DOHH2 (cell line): ENCODE data around the gene BARX1.

Experiments used
- H3F3A ChIP-seq: fragments of 200-600 bp; sonication (generic), shearing (Covaris generic); 2 replicates; pipeline ENCODE4 v1.6.0; 2016; ENCODE audit warnings: antibody characterized with exemption, mild to moderate bottlenecking; ENCODE audit not compliant: control insufficient read depth, insufficient read depth
- H3K27ac ChIP-seq: fragments of 200-600 bp; sonication (generic); 2 replicates; pipeline ENCODE4 v1.5.1; 2014; ENCODE audit warnings: low read depth, mild to moderate bottlenecking, low read length, moderate library complexity
- H3K27me3 ChIP-seq: fragments of 200-600 bp; sonication (generic); 2 replicates; pipeline ENCODE4 v1.6.1; 2014; ENCODE audit warnings: mild to moderate bottlenecking, low read length, mixed read lengths; ENCODE audit not compliant: control insufficient read depth
- H3K36me3 ChIP-seq: fragments of 200-600 bp; sonication (generic); 2 replicates; pipeline ENCODE4 v1.6.1; 2014; ENCODE audit warnings: mild to moderate bottlenecking, low read length, moderate library complexity, mixed read lengths; ENCODE audit not compliant: control insufficient read depth
- H3K4me1 ChIP-seq: fragments of 200-600 bp; sonication (generic); 2 replicates; pipeline ENCODE4 v1.6.1; 2014; ENCODE audit warnings: mild to moderate bottlenecking, low read length, mixed read lengths; ENCODE audit not compliant: control insufficient read depth
- H3K4me2 ChIP-seq: fragments of 200-600 bp; sonication (generic); 2 replicates; pipeline ENCODE4 v1.6.0; 2014; ENCODE audit warnings: mild to moderate bottlenecking, low read length, moderate library complexity
- H3K4me3 ChIP-seq: fragments of 200-600 bp; sonication (generic); 2 replicates; pipeline ENCODE4 v1.5.1; 2014; ENCODE audit warnings: mild to moderate bottlenecking, low read length, mixed read lengths
- H3K79me2 ChIP-seq: fragments of 200-600 bp; sonication (generic); 2 replicates; pipeline ENCODE4 v1.6.1; 2014; ENCODE audit warnings: mild to moderate bottlenecking, low read length, mixed read lengths; ENCODE audit not compliant: control insufficient read depth
- H3K9me2 ChIP-seq: fragments of 200-600 bp; sonication (generic); replicated peaks from 2 replicates; pipeline ENCODE4 v1.6.1; 2014; ENCODE audit warnings: mild to moderate bottlenecking, low read length, mixed read lengths; ENCODE audit not compliant: control insufficient read depth
- H3K9me3 ChIP-seq: fragments of 200-600 bp; sonication (generic); 2 replicates; pipeline ENCODE4 v1.6.1; 2014; ENCODE audit warnings: antibody characterized with exemption, low read length, mixed read lengths; ENCODE audit not compliant: control insufficient read depth, insufficient read depth
- H4K20me1 ChIP-seq: fragments of 200-600 bp; sonication (generic); 2 replicates; pipeline ENCODE4 v1.6.0; 2014; ENCODE audit warnings: low read depth, mild to moderate bottlenecking, antibody characterized with exemption, low read length, moderate library complexity; ENCODE audit not compliant: control insufficient read depth, insufficient read depth
- EZH2phosphoT487 ChIP-seq: fragments of 200-600 bp; sonication (generic); IDR thresholded peaks from 2 replicates; pipeline ENCODE4 v1.6.1; 2017; ENCODE audit warnings: borderline replicate concordance, mild to moderate bottlenecking, antibody characterized with exemption, low read length, moderate library complexity, mixed read lengths
- TF ChIP-seq, protein P1 (sequence below): fragments of 200-600 bp; sonication (generic); IDR thresholded peaks from one replicate; pipeline ENCODE4 v1.5.1; 2014; ENCODE audit warnings: antibody characterized with exemption, mild to moderate bottlenecking, low read depth, low read length; ENCODE audit not compliant: poor library complexity, severe bottlenecking

BARX1 gene

DNA sequence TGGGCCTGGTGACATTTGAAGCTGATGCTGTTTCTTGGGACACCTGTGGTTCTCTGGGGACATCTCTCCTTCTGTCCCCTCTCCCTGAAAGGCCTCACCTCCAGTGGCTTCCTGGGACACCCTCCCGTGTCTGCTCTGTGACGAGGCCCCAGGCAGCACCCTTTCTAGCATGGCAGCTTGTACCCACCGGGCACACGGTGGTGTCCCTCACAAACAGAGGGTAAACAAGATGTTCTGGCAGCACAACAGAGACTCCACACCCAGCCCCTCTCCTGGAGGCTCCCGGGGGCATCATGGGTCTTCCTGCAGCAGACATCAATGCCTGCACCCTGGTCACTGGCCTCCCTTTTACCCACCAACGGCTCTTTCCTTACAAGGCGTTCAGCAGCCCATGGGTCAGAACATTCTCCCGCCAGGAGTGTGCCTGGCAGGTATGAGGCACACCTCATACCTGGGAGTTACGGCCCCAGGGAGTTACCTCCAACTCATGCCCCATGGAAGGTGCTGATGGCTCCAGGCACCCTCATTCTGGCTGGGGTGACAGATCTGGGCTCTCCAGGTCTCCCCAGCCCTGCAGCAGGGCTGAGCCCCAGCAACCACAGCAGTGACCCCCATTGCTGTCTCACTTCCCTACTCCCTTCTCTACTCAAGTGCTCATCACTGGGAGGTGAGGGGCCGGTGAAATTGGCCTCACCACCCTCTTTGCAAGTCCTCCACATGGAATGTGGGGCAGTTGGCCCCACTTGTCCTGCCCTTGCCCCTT is 51.1 kb downstream of the BARX1 start:
- no peak overlapping the region for H3K4me2 ChIP-seq
- no peak overlapping the region for H3K4me3 ChIP-seq
- no peak for TF ChIP-seq EZH2phosphoT487
- TF ChIP-seq, protein P1, sequence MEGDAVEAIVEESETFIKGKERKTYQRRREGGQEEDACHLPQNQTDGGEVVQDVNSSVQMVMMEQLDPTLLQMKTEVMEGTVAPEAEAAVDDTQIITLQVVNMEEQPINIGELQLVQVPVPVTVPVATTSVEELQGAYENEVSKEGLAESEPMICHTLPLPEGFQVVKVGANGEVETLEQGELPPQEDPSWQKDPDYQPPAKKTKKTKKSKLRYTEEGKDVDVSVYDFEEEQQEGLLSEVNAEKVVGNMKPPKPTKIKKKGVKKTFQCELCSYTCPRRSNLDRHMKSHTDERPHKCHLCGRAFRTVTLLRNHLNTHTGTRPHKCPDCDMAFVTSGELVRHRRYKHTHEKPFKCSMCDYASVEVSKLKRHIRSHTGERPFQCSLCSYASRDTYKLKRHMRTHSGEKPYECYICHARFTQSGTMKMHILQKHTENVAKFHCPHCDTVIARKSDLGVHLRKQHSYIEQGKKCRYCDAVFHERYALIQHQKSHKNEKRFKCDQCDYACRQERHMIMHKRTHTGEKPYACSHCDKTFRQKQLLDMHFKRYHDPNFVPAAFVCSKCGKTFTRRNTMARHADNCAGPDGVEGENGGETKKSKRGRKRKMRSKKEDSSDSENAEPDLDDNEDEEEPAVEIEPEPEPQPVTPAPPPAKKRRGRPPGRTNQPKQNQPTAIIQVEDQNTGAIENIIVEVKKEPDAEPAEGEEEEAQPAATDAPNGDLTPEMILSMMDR, result no peak
- no peaks in the 10 kb centered on the region for H3K79me2 ChIP-seq
- H3K27ac ChIP-seq, result no peak overlapping the region
- no peaks in the 10 kb centered on the region for H3F3A ChIP-seq
- peaks cover 4% of the 10 kb centered on the region for H3K4me1 ChIP-seq
- no peaks in the 10 kb centered on the region for H3K36me3 ChIP-seq
- H3K27me3 ChIP-seq, result 0 out of 2 replicates have a peak, but pooled peaks cover 4% of the 10 kb centered on the region
- H3K9me3 ChIP-seq, result no peaks in the 10 kb centered on the region
- no peaks in the 10 kb centered on the region for H4K20me1 ChIP-seq
- H3K9me2 ChIP-seq, result no peaks in the 10 kb centered on the region

DNA sequence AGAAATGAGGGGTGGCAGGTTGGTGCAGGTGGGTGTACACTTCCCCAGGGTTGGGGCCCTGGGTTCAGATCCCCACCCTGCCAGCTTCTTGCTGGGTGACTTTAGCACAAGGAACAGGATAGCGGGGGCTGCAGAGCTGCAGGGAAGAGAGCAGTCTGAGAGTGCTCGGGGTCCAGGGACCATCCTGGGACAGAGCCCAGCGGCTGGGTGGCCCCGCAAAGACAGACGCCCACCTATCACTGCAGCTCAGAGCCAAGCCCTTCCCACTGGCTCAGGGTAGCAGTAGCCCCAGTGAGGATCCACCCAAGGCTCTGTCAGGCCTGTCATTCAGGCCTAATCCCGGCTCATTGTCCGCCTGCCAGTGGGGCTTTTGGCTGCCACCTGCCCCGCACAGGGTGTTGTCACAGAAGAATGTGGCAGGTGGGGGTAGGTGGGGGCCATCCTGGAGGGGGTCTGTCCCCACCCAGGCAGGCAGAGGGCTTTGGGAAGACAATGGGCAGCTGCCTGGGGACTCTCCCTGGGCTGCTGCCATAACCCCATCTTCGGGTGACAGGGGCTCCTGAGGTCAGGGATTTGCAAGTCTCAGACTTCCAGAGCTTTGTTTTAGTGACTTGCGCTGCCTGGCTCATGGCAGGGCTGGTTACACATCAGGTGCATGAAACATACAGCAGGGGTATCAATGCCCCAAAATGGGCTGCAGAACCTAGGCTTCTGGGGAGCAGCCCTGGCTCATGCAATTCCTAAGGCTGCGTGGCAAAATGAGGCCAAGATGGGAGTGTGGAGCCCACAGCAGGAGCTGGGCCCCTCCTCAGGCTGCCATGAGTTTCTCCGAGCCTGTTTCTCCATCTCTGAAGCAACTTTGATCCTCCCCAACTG is 52.1 kb downstream of the BARX1 start:
- no peaks in the 10 kb centered on the region for H3K9me3 ChIP-seq
- TF ChIP-seq, protein P1, result no peak
- TF ChIP-seq EZH2phosphoT487, result no peak
- H3K9me2 ChIP-seq, result no peaks in the 10 kb centered on the region
- H3K27ac ChIP-seq, result no peak overlapping the region
- no peaks in the 10 kb centered on the region for H3F3A ChIP-seq
- no peaks in the 10 kb centered on the region for H3K4me1 ChIP-seq
- H3K27me3 ChIP-seq, result 0 out of 2 replicates have a peak, but pooled peaks cover under 1% of the 10 kb centered on the region
- no peaks in the 10 kb centered on the region for H3K36me3 ChIP-seq
- no peak overlapping the region for H3K4me3 ChIP-seq
- no peak overlapping the region for H3K4me2 ChIP-seq
- H4K20me1 ChIP-seq, result no peaks in the 10 kb centered on the region
- no peaks in the 10 kb centered on the region for H3K79me2 ChIP-seq

DNA sequence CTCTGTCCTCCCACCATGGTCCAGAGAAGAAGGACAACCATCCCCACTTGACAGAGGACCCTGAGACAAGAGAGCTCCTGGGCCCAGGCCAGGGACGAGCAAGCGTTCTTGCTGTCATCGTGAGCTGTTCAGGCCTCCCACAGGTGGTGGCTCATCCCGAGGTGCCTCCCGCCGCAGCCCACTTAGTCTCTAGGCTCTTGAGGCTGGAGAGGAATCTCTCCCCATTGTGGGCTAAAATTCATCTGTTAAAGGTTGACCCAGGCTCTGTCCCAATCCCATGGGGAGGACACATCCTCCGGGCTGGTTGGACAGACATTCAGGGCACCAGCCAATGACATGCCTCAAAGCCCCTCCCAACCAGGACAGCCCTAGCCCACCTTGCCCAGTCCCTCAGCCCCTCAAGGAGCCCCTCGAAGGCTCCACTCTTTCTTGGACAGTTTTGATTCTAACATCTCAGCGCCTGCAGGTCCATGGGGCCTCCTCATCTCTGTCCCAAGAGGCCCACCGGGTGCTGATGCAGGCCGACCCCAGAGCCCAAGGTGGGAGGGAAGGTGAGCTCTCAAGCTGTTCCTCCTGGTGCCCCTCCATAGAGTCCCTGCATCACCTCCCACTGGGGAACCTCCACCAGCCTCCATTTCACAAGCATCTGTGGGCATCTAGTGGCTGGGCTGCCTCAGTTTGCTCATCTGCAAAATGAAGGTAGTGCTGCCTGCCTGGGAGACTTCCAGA is 52.9 kb downstream of the BARX1 start:
- H3K4me2 ChIP-seq, result no peak overlapping the region
- no peak for TF ChIP-seq EZH2phosphoT487
- TF ChIP-seq, protein P1, result no peak
- H3F3A ChIP-seq, result no peaks in the 10 kb centered on the region
- no peak overlapping the region for H3K27ac ChIP-seq
- no peaks in the 10 kb centered on the region for H3K9me3 ChIP-seq
- H3K9me2 ChIP-seq, result no peaks in the 10 kb centered on the region
- H3K4me3 ChIP-seq, result no peak overlapping the region
- no peaks in the 10 kb centered on the region for H3K36me3 ChIP-seq
- no peaks in the 10 kb centered on the region for H3K4me1 ChIP-seq
- H3K27me3 ChIP-seq, result no peaks in the 10 kb centered on the region
- no peaks in the 10 kb centered on the region for H4K20me1 ChIP-seq
- H3K79me2 ChIP-seq, result no peaks in the 10 kb centered on the region
